Measurements from ENCODE around the gene CALU. TPM values are rescaled to one million over a fixed set of nuclear protein-coding genes. Genes with fewer than 3 reads are reported as not detected.

Gene CALU
- total and polyA plus RNA-seq, 7 donors, result 52.0 to 236 (median 88.9) TPM

DNA sequence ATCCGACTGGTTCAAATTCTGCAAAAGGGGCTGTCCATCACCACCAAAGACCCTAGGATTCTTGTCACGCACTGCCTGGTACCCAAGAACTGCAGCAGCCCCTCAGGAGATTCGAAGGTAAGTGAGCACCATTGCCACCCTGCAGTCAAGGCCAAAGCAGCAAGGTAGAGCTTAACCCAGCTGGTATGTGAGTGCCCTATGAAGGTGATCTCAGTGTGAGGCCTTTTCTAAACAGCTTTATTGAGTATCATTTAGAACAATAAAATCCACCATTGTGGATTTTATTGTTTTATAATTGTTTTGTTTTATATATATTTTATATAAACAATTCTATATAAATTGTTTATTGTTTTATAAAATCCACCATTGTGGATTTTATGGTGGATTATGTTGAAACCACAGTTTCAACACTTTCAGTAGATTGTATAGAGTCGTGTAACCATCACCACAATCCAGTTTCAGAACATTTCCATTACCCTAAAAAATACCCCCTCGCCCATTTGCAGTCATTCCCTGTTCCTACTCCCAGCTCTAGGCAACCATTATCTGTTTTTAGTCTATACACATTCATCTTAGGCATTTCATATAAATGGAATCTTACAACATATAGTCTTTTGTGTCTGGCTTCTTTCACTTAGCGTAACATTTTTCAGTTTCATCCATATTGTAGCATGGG, 20.1 kb upstream of the CALU start:
- Histone ChIP-seq H3K9me3 (no peaks in the 10 kb centered on the region), H3K36me3 (ENCODE audit: insufficient read depth in 1 of 2, low read depth in 1 of 2) (no peaks in the 10 kb centered on the region), H3K27me3 (ENCODE audit: insufficient read depth in 3 of 3, low read length in 2 of 3) (no peaks in the 10 kb centered on the region), H3K4me3 (no peak overlapping the region), H3K27ac (no peak overlapping the region), H3K4me1 (no peaks in the 10 kb centered on the region)
- 88 to 96% (median 93%) methylated on average over 6 of the region's 6 CpGs for WGBS, 3 donors
- TF ChIP-seq, protein P1, sequence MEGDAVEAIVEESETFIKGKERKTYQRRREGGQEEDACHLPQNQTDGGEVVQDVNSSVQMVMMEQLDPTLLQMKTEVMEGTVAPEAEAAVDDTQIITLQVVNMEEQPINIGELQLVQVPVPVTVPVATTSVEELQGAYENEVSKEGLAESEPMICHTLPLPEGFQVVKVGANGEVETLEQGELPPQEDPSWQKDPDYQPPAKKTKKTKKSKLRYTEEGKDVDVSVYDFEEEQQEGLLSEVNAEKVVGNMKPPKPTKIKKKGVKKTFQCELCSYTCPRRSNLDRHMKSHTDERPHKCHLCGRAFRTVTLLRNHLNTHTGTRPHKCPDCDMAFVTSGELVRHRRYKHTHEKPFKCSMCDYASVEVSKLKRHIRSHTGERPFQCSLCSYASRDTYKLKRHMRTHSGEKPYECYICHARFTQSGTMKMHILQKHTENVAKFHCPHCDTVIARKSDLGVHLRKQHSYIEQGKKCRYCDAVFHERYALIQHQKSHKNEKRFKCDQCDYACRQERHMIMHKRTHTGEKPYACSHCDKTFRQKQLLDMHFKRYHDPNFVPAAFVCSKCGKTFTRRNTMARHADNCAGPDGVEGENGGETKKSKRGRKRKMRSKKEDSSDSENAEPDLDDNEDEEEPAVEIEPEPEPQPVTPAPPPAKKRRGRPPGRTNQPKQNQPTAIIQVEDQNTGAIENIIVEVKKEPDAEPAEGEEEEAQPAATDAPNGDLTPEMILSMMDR (IDR thresholded peaks at IDR 0.05), result no peak
- DNase-seq (no peak), ATAC-seq (no peak)
- intact Hi-C loops (cut with DNase I), result no loop called here

DNA sequence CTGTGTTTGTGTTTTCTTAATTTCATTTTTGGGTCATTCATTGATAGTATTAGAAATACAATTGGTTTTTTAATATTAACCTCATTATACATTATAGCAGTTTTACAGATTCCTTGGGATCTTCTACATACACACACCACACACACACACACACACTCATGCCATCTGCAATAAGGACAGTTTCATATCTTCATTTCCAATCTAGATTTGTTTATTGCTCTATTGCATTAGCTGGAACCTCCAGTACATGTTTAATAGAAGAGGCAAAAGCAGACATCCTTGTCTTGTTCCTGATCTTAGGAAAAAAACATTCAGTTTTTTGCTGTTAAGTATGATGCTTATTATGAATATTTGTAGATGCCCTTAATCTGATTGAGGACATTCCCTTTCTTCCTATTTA, 17.8 kb upstream of the CALU start:
- intact Hi-C loops (cut with DNase I), result no loop called here
- TF ChIP-seq, protein P1 (IDR thresholded peaks at IDR 0.05), result no peak
- DNase-seq (no peak), ATAC-seq (no peak)
- no peaks in the 10 kb centered on the region for H3K36me3 ChIP-seq (ENCODE audit: insufficient read depth in 1 of 2, low read depth in 1 of 2)
- no peaks in the 10 kb centered on the region for H3K27me3 ChIP-seq (ENCODE audit: insufficient read depth in 3 of 3, low read length in 2 of 3)
- H3K4me1 ChIP-seq, result no peaks in the 10 kb centered on the region
- H3K4me3 ChIP-seq, result no peak overlapping the region
- no peak overlapping the region for H3K27ac ChIP-seq
- H3K9me3 ChIP-seq, result no peaks in the 10 kb centered on the region

DNA sequence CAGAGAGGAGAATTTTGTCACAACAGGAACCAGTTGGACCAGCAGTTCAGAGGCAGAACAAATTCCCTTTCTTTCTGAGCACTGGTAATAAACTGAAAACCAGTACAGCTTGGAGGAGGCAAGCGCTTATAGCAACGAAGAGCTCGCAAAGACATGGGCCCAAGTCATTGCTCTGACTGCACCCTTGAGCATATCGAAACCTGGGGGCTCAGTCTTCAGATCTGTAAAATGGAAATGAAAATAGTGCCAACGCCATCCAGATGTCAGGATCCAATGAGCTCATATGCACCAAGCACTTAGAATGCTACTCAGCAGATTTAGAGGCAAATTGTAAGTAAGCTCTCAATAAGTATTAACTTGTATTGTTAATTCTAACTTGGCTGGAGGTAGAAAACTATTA, 14.4 kb upstream of the CALU start:
- no peak for DNase-seq
- intact Hi-C loops (cut with DNase I), result no loop called here
- WGBS, 3 donors, result 83 to 92% (median 92%) methylated on average over 5 of the region's 5 CpGs

DNA sequence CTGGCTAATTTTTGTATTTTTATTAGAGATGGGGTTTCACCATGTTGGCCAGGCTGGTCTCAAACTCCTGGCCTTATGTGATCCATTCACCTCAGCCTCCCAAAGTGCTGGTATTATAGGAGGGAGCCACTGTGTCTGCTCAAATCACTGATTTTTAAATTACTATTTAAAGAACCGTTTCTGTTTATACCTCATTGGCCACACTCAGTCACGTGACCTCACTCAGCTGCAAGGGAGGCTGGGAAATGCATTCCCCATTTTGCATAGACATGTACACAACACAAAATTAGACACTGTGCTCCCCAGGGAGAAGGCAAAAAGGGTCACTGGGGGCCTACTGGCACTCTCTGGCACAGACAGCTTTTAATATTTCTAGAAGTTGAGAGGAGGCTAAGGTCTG, 13.6 kb upstream of the CALU start:
- TF ChIP-seq, protein P1 (IDR thresholded peaks at IDR 0.05), result no peak
- Histone ChIP-seq H3K4me1 (no peaks in the 10 kb centered on the region), H3K36me3 (ENCODE audit: insufficient read depth in 1 of 2, low read depth in 1 of 2) (no peaks in the 10 kb centered on the region), H3K27ac (no peak overlapping the region), H3K9me3 (no peaks in the 10 kb centered on the region), H3K27me3 (ENCODE audit: insufficient read depth in 3 of 3, low read length in 2 of 3) (no peaks in the 10 kb centered on the region), H3K4me3 (no peak overlapping the region)
- 85 to 92% (median 89%) methylated on average over 2 of the region's 2 CpGs for WGBS, 3 donors
- DNase-seq (no peak), ATAC-seq (no peak)
- intact Hi-C loops (cut with DNase I), result no loop called here

More for the DNA sequence above, 14.4 kb upstream of the CALU start:
- Histone ChIP-seq H3K27ac (no peak overlapping the region), H3K4me1 (no peaks in the 10 kb centered on the region), H3K9me3 (no peaks in the 10 kb centered on the region), H3K36me3 (ENCODE audit: insufficient read depth in 1 of 2, low read depth in 1 of 2) (no peaks in the 10 kb centered on the region), H3K27me3 (ENCODE audit: insufficient read depth in 3 of 3, low read length in 2 of 3) (no peaks in the 10 kb centered on the region), H3K4me3 (no peak overlapping the region)
- TF ChIP-seq, protein P1 (IDR thresholded peaks at IDR 0.05), result no peak
- ATAC-seq, result no peak

Data from psoas muscle (tissue), 8 donors.